IMR-90 (cell line): Measurements from ENCODE around the gene SYNPR. TPM values are rescaled to one million over a fixed set of nuclear protein-coding genes. Genes with fewer than 3 reads are reported as not detected.

Experiments
- ATAC-seq: fragments of 200-7000 bp; cut with Tn5 transposase; 2 replicates; pipeline ENCODE4 v1.9.1; 2020; ENCODE audit warnings: low read depth, mild to moderate bottlenecking, moderate library complexity
- BruUV-seq: library from RNA; stranded (reverse); fragments of 400-500 nt; replicated peaks from 2 replicates; lab custom pipeline; 2021; lab: Mats Ljungman, UMichigan
- CTCF ChIA-PET: fragments of 300-600 bp; formaldehyde crosslinking; extraction: SDS; loops from one replicate; lab custom pipeline; 2021; ENCODE audit warnings: antibody characterized with exemption; lab: Yijun Ruan, JAX
- POLR2A ChIA-PET: fragments of 300-600 bp; sonication (Branson Sonifier 250); formaldehyde crosslinking; loops from one replicate; lab custom pipeline; 2022; ENCODE audit warnings: antibody characterized with exemption; ENCODE audit not compliant: unreplicated experiment; lab: Charles Lee
- DNase-seq: peaks from one replicate; pipeline ENCODE4 v3.0.0; 2013
- H2AFZ ChIP-seq: replicated peaks from 2 replicates; pipeline ENCODE3; 2013; ENCODE audit warnings: low read length, mild to moderate bottlenecking; ENCODE audit not compliant: poor library complexity
- H2AK5ac ChIP-seq: 2 replicates; pipeline ENCODE4 v1.6.1; 2013; ENCODE audit warnings: low read depth, low read length, inconsistent platforms
- H2AK9ac ChIP-seq: replicated peaks from 2 replicates; pipeline ENCODE3; 2013; ENCODE audit warnings: mild to moderate bottlenecking, low read depth, low read length, moderate library complexity; ENCODE audit not compliant: poor library complexity
- H2BK120ac ChIP-seq: 2 replicates; pipeline ENCODE4 v1.6.1; 2013; ENCODE audit warnings: low read depth, low read length, inconsistent platforms
- H2BK15ac ChIP-seq: 3 replicates; pipeline ENCODE4 v1.6.1; 2013; ENCODE audit warnings: low read depth, low read length, inconsistent platforms
- H2BK20ac ChIP-seq: 2 replicates; pipeline ENCODE4 v1.6.1; 2013; ENCODE audit warnings: low read depth, mild to moderate bottlenecking, inconsistent platforms, low read length, moderate library complexity
- H2BK5ac ChIP-seq: 2 replicates; pipeline ENCODE4 v1.6.1; 2013; ENCODE audit warnings: mild to moderate bottlenecking, low read depth, low read length, inconsistent platforms; ENCODE audit not compliant: poor library complexity, severe bottlenecking
- H3K14ac ChIP-seq: replicated peaks from 2 replicates; pipeline ENCODE4 v1.6.1; 2013; ENCODE audit warnings: low read depth, low read length, inconsistent platforms
- H3K18ac ChIP-seq: 2 replicates; pipeline ENCODE4 v1.6.1; 2013; ENCODE audit warnings: low read depth, low read length, control low read depth
- H3K23ac ChIP-seq: 2 replicates; pipeline ENCODE4 v1.6.1; 2013; ENCODE audit warnings: low read depth, low read length, inconsistent platforms
- H3K27ac ChIP-seq: 2 replicates; pipeline ENCODE4 v1.5.1; 2013; ENCODE audit warnings: mild to moderate bottlenecking, control low read depth, low read length; ENCODE audit not compliant: insufficient read depth
- H3K27me3 ChIP-seq: 2 replicates; pipeline ENCODE4 v1.6.1; 2013; ENCODE audit warnings: low read length; ENCODE audit not compliant: control insufficient read depth, insufficient read depth
- H3K36me3 ChIP-seq: 2 replicates; pipeline ENCODE4 v1.6.1; 2013; ENCODE audit warnings: low read length, mixed read lengths; ENCODE audit not compliant: control insufficient read depth, insufficient read depth
- H3K4ac ChIP-seq: 2 replicates; pipeline ENCODE4 v1.6.1; 2013; ENCODE audit warnings: low read depth, low read length, inconsistent platforms
- H3K4me1 ChIP-seq: 2 replicates; pipeline ENCODE4 v1.6.1; 2013; ENCODE audit warnings: low read length, mixed read lengths; ENCODE audit not compliant: control insufficient read depth, insufficient read depth
- H3K4me2 ChIP-seq: 2 replicates; pipeline ENCODE4 v1.6.1; 2013; ENCODE audit warnings: low read depth, mild to moderate bottlenecking, control low read depth, low read length, moderate library complexity
- H3K4me3 ChIP-seq: 2 replicates; pipeline ENCODE4 v1.5.1; 2013; ENCODE audit warnings: low read depth, mild to moderate bottlenecking, control low read depth, low read length, moderate library complexity; ENCODE audit not compliant: insufficient read depth
- H3K56ac ChIP-seq: 2 replicates; pipeline ENCODE4 v1.6.1; 2013; ENCODE audit warnings: low read length, inconsistent platforms; ENCODE audit not compliant: insufficient read depth; ENCODE audit errors: extremely low read depth
- H3K79me1 ChIP-seq, 2 experiments: 2 replicates each; pipeline ENCODE4 v1.6.1; 2013; ENCODE audit warnings: low read length in 2 of 2, inconsistent platforms in 1 of 2, low read depth in 1 of 2
- H3K9ac ChIP-seq: 2 replicates; pipeline ENCODE4 v1.6.1; 2013; ENCODE audit warnings: low read depth, low read length, control low read depth
- H3K9me1 ChIP-seq: 2 replicates; pipeline ENCODE4 v1.6.1; 2013; ENCODE audit warnings: low read length, inconsistent platforms; ENCODE audit not compliant: insufficient read depth
- H3K9me3 ChIP-seq: 2 replicates; pipeline ENCODE4 v1.6.1; 2013; ENCODE audit warnings: low read length; ENCODE audit not compliant: control insufficient read depth, insufficient read depth
- H4K20me1 ChIP-seq: 2 replicates; pipeline ENCODE4 v1.6.1; 2013; ENCODE audit warnings: low read length, inconsistent platforms; ENCODE audit not compliant: insufficient read depth
- H4K5ac ChIP-seq: 2 replicates; pipeline ENCODE4 v1.6.1; 2013; ENCODE audit warnings: mild to moderate bottlenecking, low read depth, low read length, control low read depth
- H4K8ac ChIP-seq, 2 experiments: 2 replicates each; pipeline ENCODE4 v1.6.1; 2013; ENCODE audit warnings: low read depth in 2 of 2, low read length in 2 of 2, control low read depth in 1 of 2, inconsistent platforms in 1 of 2
- H4K91ac ChIP-seq: 2 replicates; pipeline ENCODE4 v1.6.1; 2013; ENCODE audit warnings: low read depth, low read length, inconsistent platforms; ENCODE audit not compliant: insufficient read depth
- BHLHE40 ChIP-seq: fragments of 150-350 bp; IDR thresholded peaks from 2 replicates; pipeline ENCODE4 v1.6.1; 2016; ENCODE audit warnings: mild to moderate bottlenecking, low read depth, low read length
- CHD1 ChIP-seq: IDR thresholded peaks from 2 replicates; pipeline ENCODE4 v1.6.1; 2012; ENCODE audit warnings: low read depth, low read length, improper control_type of control experiment
- ELK1 ChIP-seq: fragments of 150-350 bp; IDR thresholded peaks from 2 replicates; pipeline ENCODE4 v1.6.1; 2016; ENCODE audit warnings: low read depth, mild to moderate bottlenecking, low read length, moderate library complexity, borderline replicate concordance
- WGBS, 2 experiments: methylation state at CpG; one replicate each; pipeline versions ENCODE4 v1.1.5 to v1.1.7; 2013; ENCODE audit warnings: missing lambda C conversion rate in 2 of 2; ENCODE audit not compliant: insufficient read length in 1 of 2; ENCODE audit errors: extremely low coverage in 2 of 2; 5-methylcytosine and 5-hydroxymethylcytosine counted together
- dilution Hi-C: fragments of 300-500 bp; cut with HindIII; formaldehyde crosslinking; loops from one replicate; pipeline ENCODE4 v1.14.3; 2018; ENCODE audit warnings: low sequenced_read_pairs; ENCODE audit not compliant: unreplicated experiment
- in situ Hi-C: fragments of 300-500 bp; cut with MboI; formaldehyde crosslinking; loops from 3 replicates; pipeline ENCODE4 v1.14.3; 2019; ENCODE audit warnings: low sequenced_read_pairs, inconsistent platforms, mixed read lengths
- intact Hi-C: fragments of 100-400 bp; cut with micrococcal nuclease; formaldehyde crosslinking; loops from 2 replicates; pipeline ENCODE4 v1.10.0; 2022
- polyA plus RNA-seq, 3 experiments: library from polyadenylated mRNA; depleted of rRNA; stranded (reverse); fragments of >200 nt; gene quantifications; 2 replicates each; pipeline ENCODE4 v1.2.3, GENCODE V29; 2012; ENCODE audit warnings: low replicate concordance in 1 of 3
- total RNA-seq: library from RNA; depleted of rRNA; stranded (reverse); fragments of >200 nt; gene quantifications from 2 replicates; pipeline ENCODE4 v1.2.3, GENCODE V29; 2012

SYNPR gene
- total and polyA plus RNA-seq, 2 of the 4 experiments (the other 2 are of a cell fraction) = not detected

- DNase-seq (no peak), ATAC-seq (no peak)
- Histone ChIP-seq H4K8ac (no peak overlapping the region), H3K4me3 (no peak overlapping the region), H3K23ac (no peak overlapping the region), H3K36me3 (no peaks in the 10 kb centered on the region), H3K9me3 (no peaks in the 10 kb centered on the region), H3K4ac (no peak overlapping the region), H2AFZ (no peak overlapping the region), H2AK5ac (no peak overlapping the region), H2BK20ac (no peak overlapping the region), H3K79me1 (no peaks in the 10 kb centered on the region), H3K14ac (no peak overlapping the region), H3K18ac (no peak overlapping the region), H4K5ac (no peak overlapping the region), H2BK15ac (no peak overlapping the region), H2BK5ac (no peak overlapping the region), H2BK120ac (no peak overlapping the region), H3K4me1 (no peaks in the 10 kb centered on the region), H3K27me3 (no peaks in the 10 kb centered on the region), H3K56ac (no peak overlapping the region), H3K9me1 (no peaks in the 10 kb centered on the region), H3K9ac (no peak overlapping the region), H2AK9ac (no peak overlapping the region), H4K20me1 (no peaks in the 10 kb centered on the region), H3K4me2 (no peak overlapping the region), H3K27ac (no peak overlapping the region), H4K91ac (no peak overlapping the region)
- dilution Hi-C loops (no loop called here), in situ Hi-C loops (no loop called here), intact Hi-C loops (no loop called here)
- no TSS peak for BruUV-seq
- ChIA-PET POLR2A (no interaction called here), CTCF (no interaction called here)
- TF ChIP-seq CHD1 (no peak), ELK1 (no peak), BHLHE40 (no peak)
- WGBS, 2 experiments = no CpG with 5 or more reads among the region's 6 CpGs
Observed at GRCh38 chr3:63565220-63565619, 287.1 kb downstream of the SYNPR start.
